Measurements from ENCODE around the gene PI4KB. TPM values are rescaled to one million over a fixed set of nuclear protein-coding genes. Genes with fewer than 3 reads are reported as not detected.

Gene PI4KB
- total RNA-seq: 44.9 and 69.8 TPM in 2 replicates

DNA sequence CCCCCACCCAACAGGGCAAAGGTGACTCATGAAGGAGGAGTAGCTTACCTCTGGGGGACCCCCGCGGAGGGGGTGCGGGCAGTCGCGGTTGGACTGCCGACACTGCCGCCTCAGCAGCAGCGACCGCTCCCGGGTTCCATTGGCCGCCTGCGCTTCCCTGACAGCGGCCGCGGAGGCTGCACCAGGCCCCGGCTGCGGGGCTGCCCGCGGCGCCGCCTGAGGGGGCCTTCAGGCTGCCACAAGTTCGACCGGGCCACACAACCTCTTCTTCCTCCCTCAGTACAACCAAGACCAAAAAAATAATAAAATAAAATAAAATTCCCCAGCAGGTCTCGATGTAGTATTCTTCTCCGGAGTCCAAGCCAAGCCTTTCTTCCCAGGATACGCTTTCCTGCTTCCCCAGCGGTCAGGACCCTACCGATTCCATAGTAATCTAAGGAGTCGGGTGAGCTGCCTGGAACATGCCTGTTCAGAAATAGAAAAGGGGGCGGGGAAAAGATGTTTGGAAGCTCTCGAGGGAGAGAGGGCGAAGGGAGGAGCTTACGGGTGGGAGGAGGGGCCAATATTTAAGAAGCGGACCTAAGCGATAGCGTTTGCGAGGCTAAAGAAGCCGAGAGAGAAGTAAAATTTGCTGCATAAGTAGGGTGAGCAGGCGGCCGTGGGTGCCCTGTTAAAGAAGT lies at the start of gene PI4KB:
PI4KB (minus strand) TSS at position 194 of the 680 bp plus-strand sequence. CDS start 10,935 bp downstream, outside the sequence.

DNA sequence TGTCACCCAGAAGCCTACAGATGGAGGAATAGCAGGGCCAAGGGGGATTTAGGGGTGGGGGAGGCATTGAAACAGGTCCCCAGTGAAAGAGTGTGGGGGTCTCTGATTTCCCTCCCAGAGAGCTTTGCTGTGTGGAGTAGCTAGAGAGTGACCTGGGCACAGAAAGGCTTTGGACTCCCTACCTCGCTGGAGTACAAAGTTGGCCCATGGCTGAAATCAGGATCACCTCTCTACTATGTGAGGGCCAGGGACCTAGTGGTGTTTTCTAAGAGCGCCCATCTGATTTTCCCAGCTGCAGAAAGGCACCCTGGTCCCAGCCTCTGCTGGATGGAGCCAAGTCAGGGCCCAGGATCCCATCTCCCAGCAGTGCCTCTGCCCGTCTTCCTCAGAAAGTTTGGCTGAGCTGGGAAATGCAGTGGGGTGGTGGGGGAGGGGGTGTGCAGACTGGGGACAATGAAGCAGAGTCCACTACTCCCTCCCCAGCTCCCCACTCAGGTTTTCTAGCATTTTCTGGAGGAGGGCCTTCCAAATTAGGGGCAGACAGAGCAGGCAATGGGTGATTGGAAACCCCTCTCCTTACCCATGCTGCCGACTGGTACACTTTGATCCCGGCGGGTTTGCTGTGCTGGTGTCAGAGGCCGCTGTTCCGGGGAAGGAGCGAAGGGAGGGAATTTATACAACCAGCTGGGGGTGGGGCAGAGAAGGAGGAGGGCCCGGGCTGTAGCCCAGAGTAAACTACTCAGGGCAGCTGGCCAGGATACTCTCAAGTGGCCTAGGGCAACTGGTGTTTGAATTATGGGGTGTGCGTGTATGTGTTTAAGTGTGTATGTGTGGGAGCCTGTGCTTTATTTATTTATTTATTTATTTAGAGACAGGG lies 45.1 kb upstream of the PI4KB start, which contains the start of gene SELENBP1:
SELENBP1 (minus strand) TSS at position 648 of the 877 bp plus-strand sequence; CDS start at position 584, 64 bp downstream.

DNA sequence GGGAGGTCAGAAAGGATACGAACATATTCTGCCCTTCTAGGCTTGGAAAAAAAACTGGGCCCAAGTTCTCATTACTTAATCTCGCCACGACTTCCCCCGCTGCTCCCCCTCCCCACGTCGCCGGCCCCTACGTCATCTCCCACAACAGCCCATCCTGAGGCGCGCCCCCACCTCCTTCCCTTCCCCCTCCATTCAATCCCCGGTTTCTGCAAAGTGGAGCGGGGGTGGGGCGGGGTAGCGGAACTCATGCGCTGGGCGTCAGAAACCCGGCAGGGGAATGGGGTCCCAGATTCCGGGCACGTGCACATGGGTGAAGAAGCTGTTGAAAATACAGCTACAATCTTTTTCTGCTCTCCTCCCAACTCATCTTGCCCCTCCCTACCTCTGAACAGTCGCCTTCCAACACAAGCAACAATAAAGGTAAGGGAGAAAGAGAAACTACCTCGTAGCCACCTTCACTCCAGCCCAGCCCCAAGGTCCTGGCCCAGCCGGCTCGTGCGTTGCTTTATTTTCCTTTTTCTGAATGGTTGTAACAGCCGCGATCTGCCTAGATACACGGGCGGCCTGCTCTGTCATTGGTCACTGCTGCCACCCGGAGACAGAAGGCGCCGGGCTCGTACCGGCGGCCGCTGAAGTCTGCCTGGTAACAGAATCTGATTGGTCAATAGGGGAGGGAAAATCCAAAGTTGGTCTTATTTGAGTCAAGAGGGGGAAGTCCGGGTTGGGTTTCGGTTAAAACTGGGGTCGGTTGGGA lies 19.7 kb upstream of the PI4KB start, which contains the start of gene RFX5:
RFX5 (minus strand) TSS at position 484 of the 754 bp plus-strand sequence. CDS start 932 bp downstream, outside the sequence.

DNA sequence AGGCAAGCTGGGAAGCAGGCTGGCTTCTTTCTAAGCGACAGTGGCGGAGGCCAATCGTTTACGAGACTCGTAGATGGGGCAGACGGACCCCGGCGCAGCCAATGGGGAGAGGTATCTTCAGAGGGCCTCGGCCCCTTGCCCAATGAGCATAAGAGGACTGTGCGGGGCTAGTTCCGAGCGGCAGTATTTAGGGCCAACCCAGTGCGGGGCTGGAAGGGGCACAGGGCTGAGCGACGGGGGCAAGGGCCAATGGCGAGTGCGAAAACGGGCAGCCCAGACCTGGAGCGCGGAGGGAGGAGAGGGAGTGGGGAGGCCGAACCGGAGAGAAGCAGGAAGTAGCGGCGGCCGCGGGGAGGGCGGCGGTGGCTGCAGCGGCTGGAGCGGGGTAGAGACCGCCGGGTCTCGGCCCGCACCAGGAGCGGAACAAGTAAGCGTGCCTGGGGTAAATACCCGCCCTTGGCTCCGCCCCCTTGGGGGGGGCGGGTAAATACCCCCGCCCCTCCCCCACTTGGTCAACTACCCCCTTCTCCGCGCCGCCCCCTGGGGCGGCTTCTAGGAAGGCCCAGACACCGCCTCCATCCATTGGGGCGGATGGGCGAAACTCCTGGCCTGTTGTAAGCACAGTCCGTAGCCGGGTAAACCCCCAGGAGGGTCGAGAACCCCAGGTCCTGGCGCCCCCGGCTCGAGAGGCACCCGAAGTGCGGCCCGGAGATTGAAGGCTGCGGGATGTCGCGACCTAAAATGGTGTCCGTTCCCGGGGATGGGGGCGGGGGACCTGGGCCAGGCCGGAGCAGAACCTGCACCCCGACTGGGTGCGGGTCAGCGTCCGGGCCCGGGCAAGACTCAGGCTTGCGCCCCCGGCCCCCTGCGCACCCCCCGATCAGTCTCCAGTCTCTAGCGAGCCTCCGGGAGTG lies 45.0 kb downstream of the PI4KB start, which contains the start of gene ZNF687:
ZNF687 (plus strand) TSS at position 331 of the 914 bp plus-strand sequence. CDS start 3,993 bp downstream, outside the sequence.

DNA sequence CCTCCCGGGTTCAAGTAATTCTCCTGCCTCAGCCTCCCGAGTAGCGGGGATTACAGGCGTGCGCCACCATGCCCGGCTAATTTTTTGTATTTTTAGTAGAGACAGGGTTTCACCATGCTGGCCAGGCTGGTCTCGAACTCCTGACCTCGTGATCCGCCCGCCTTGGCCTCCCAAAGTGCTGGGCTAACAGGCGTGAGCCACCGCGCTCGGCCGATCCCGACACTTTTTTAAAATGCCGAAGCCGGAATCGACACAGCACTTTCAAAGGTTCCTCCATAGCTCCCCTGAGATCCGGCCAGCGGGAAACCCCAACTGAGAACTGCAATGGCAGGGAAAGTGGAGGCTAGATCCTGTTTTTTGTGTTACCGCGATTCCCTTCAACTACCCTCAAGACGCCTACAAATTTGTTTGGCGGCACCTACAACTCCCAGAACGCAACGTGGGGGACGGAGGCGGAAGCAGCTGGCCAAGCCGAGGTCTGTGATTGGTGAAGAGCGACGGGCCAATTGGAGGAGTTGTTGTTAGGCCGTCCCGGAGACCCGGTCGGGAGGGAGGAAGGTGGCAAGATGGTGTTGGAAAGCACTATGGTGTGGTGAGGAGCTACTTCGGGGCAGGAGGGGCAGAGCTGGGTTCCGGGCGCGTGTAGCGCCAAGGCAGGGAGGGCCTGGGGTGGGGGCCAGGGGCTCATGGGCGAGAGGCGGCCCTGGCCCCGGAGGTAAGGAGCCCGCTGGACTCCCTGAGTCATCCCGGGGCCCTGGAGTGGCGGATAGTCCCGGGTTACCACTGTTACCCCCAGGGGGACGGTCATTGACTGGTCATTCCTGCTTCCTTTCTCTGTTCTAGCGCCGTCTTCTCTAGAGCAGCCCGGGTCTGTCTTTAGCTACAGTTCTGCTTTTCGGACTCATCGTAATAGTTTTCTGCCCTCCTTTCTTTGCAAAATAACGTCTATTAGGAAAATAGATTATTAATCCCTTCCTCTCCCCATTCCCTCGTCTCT lies 72.7 kb downstream of the PI4KB start, which contains the start of gene PSMD4:
PSMD4 (plus strand) TSS at position 518 of the 997 bp plus-strand sequence; CDS start at position 567, 49 bp downstream.

Other genes starting within 250 kb of the PI4KB start
- 3.2 and 3.7 TPM in 2 replicates for gene SEMA6C, start 180.8 kb downstream of the PI4KB start, total RNA-seq
- not detected in 2 replicates for gene TNFAIP8L2, start 170.8 kb downstream of the PI4KB start, total RNA-seq
- gene LYSMD1, start 161.5 kb downstream of the PI4KB start, total RNA-seq: 11.0 and 15.9 TPM in 2 replicates
- 22.2 and 36.9 TPM in 2 replicates for gene SCNM1, start 161.3 kb downstream of the PI4KB start, total RNA-seq
- not detected in 2 replicates for gene TMOD4, start 151.4 kb downstream of the PI4KB start, total RNA-seq
- 29.2 and 32.4 TPM in 2 replicates for gene VPS72, start 137.2 kb downstream of the PI4KB start, total RNA-seq
- 45.9 and 52.9 TPM in 2 replicates for gene PIP5K1A, start 128.9 kb downstream of the PI4KB start, total RNA-seq
- gene PSMD4, start 72.7 kb downstream of the PI4KB start, total RNA-seq: 119 and 132 TPM in 2 replicates
- 13.2 and 17.6 TPM in 2 replicates for gene ZNF687, start 45.1 kb downstream of the PI4KB start, total RNA-seq
- 12.3 and 15.2 TPM in 2 replicates for gene RFX5, start 19.8 kb upstream of the PI4KB start, total RNA-seq
- 63.1 and 83.0 TPM in 2 replicates for gene SELENBP1, start 45.3 kb upstream of the PI4KB start, total RNA-seq
- 271 and 315 TPM in 2 replicates for gene PSMB4, start 72.2 kb upstream of the PI4KB start, total RNA-seq
- 13.1 and 22.0 TPM in 2 replicates for gene POGZ, start 132.1 kb upstream of the PI4KB start, total RNA-seq
- gene CGN, start 184.0 kb upstream of the PI4KB start, total RNA-seq: under 0.01 and 2.5 TPM in 2 replicates
- 3.6 and 16.2 TPM in 2 replicates for gene TUFT1, start 212.9 kb upstream of the PI4KB start, total RNA-seq